Stimulated activated CD8-positive, alpha-beta memory T cell treated with anti-CD3 and anti-CD28 coated beads, Interleukin-4, amount 100 ng/mL, for 48 hours (primary cell): ENCODE measurements around the gene WDR89.
"Not testable (repeated sequence)": the region's sequence is repeated elsewhere in the genome, so short reads cannot be mapped to it uniquely, and the experiment has no call there.

Experiments used
- DNase-seq: peaks from one replicate; pipeline ENCODE4 v3.0.0-alpha.2; 2020

The WDR89 gene

DNA sequence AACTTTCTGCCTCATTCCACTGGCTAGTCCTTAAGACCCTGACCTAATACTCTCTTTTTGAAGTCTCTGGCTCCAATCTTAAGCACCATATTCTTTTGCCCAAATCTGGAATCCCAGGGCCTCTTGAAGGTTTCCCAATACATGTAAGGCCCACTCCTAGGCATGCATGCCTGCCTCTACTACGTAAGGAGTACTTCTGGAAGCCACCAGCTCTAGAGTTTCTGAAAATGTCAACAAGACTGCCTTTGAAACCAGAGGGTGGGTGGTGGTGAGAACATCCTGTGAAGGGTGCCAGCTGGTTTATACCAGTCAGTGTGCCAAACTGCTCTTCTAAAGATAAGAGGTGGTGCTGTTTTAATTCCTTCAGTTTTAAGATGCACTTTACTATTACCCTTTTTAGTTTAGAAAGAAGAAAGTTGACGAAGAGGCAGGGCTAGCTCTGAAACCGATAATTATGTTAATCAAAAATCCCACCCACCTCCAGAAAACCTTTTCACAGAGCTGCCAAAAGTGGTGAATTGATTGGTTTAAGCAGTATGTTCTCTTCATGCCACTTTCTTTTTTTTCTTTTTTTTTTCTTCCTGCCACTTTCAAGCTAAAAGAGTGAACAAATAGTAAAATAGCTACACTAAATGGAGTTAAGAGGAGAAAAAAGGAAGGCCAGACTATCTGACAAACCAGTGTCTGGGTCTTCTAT, 8.7 kb upstream of the WDR89 start:
- peak; percentile 43 for DNase-seq

DNA sequence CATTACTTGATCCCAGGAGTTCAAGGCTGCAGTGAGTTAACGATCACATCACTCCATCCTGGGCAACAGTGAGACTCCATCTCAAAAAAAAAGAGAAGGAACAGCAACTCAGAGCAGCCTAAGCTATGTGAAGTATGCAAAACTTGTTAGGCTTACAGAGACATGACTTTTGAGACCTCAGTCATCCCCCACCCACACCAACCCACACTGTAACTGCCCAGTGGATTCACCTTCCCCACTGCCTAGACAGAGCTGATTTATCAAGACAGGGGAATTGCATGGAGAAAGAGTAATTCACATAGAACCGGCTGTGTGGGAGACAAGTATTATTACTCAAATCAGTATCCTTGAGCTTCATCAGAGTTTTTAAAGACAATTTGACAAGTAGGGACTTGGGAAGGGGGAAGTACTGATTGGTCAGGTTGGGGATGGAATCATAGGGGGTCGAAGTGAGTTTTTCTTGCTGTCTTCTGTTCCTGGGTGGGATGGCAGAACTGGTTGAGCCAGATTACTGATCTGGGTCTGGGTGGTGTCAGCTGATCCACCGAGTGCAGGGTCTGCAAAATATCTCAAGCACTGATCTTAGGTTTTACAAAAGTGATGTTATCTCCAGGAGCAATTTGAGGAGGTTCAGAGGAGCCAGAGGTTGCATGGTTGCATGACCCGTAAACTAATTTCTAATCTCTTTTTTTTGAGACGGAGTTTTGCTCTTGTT, 6.2 kb upstream of the WDR89 start:
- DNase-seq = no peak

DNA sequence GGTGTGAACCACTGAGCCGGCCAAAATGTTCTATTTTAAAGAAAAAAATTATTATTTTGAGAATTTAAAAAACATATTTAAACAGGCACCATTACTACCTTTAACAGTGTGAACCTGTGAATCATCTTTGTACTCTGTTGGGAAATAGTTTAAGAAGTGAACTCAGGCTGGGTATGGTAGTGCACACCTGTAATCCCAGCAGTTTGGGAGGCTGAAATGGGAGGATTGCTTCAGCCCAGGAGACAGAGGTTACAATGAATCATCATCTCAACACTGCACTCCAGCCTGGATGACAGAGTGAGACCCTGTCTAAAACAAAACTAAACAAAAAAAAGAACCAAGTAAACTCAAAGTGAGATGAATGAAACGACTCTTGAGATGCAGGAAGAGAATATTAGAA, 3.1 kb upstream of the WDR89 start:
- DNase-seq = no peak

DNA sequence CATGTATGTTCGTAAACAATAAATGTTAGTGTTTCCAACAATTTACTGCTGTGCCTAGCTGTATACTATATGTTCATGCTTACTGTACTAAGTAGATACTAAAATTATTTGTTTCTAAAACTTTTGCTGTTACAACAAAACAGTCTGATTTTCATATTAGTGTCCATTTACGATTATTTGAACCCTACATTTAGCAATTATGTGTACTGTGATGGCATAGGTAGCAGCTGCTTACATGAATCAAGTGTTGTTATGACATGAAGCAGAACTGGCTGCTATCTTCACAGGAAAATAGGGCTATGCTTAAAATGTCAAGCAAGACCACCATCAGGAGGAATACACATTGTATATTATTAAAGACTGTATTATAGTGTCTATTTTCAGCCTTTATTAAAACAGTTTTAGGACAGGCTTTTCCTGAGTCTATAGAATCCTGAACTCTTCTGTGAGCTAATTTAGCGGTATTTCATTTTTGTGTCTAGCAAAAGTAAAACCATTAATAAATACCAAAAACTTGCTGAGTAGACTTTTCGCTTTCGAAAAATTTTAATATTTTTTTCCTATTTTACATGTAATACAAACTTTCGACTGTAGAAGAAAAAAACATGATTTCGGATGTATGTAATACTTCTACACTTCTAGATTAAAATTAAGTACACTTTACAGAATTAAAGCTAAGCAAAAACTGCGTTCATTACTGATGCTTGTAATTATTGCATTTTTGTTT, 1.1 kb upstream of the WDR89 start:
- no peak for DNase-seq

DNA sequence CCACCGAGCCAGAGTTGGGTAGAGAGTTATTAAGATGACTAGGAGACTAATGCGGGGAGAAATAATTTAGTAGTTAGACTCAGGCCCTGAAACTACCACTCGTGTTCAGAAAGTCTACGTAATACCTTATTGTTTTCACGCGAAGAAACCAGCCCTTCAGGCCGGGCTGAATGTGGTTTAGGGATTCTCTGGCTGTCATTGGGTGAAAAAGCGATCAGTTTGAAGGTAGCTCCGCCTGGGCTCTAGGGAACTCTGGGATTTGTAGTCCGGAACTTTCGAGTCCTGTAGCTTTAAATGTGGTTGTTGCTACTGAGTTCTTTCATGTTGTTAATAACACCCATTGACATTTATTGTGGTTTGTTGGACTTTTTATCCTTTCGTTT, 549 bp upstream of the WDR89 start:
- DNase-seq = peak; percentile 76

DNA sequence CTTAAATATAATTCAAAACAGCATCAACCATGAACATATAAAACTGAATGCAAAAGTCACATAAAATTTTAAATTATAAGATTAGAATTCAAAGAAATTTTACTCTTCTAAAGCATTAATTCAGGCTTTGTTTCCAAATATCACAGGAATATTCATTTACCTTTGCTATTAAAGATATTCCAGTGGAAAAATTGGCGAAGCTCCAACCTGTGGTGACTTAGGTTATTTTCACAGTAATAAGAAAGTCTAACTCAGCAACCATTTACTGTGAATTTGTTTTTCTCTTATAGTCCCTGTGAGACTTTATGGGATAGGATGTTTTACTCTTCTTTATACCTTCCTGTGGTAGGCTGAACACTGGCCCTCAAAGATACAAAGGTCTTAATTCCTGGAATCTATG, 3.2 kb downstream of the WDR89 start:
- DNase-seq = no peak

DNA sequence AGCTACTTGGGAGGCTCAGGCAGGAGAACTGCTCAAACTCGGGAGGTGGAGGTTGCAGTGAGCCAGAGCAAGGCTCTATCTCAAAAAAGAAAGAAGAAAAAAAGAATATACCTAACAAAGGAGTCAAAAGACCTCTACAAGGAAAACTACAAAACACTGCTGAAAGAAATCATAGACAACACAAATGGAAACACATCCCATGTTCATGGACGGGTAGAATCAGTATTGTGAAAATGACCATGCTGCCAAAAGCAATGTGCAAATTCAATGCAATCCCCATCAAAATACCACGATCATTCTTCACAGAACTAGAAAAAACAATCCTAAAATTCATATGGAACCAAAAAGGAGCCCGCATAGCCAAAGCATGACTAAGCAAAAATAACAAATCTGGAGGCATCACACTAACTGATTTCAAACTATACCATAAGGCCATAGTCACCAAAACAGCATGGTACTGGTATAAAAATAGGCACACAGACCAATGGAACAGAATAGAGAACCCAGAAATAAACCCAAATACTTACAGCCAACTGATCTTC, 5.5 kb downstream of the WDR89 start:
- not testable (repeated sequence) for DNase-seq

DNA sequence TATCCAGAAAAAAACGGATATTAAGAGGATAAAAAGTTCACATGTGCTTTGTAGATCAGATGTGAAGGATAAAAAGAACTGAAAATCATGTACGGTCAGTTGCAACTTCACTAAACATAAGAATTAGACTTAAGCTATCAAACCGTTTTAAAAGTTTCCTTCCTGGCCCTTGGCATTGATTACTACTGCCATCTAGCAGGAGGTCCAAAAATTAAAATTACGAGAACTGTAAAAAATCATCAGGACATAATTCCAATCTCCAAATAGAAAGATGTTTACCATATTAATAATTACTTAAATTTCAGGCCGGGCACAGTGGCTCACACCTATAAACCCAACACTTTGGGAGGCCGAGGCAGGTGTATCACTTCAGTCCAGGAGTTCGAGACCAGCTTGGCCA, 7.9 kb downstream of the WDR89 start:
- DNase-seq = no peak

DNA sequence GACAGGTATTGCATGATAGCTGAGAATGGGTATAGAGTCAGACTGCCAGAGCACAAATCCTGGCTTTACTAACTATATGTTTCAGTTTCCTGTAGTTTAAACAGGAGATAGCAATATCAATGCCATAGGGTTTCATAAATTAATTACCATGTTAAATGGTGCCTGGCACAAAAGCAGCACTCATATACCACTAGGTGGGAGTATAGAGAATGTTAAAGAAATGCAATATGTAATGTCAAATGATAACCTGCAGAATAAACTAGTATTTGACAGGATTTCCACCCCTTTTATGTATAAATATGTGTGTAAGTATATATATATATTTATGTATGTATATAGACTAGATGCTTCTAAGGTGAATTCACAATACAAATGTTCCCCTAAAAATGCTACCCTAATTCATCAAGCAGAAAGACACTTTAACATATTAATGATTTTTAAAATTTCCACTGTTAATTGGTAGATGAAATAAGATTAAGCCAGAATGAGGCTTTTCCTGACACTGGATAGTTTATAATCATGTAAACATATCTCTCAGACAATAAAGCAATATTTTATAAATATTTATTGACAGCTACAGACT, 8.6 kb downstream of the WDR89 start:
- no peak for DNase-seq

DNA sequence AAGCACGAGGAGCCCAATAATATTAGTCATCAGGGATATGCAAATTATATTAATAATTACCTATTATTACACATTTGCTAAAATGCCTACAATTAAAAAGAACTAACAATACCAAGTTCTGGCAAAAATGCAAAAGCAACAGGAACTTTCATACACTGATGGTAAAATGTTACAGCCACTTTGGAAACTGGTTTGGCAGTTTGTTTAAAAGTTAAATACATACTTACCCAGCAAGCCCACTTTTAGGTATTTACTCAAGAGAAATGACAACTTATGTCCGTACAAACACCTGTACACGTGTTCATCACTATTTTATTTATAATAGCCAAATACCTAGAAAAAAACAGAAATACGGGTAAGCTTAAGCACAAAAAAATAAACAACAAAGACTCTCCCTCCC, 17.0 kb downstream of the WDR89 start:
- no peak for DNase-seq

DNA sequence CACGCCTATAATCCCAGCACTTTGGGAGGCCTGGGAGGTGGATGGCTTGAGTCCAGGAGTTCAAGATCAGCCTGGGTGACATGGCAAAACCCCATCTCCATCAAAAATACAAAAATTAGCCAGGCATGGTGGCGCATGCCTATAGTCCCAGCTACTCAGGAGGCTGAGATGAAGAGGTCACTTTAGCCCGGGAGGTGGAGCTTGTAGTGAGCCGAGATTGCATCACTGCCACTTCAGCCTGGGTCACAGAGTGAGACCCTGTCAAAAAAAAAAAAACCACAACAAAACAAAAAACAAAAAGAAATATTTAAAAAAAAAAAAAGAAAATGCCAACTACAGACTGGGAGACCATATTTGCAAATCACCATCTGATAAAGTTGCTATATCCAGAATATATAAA, 17.5 kb downstream of the WDR89 start:
- DNase-seq = no peak

DNA sequence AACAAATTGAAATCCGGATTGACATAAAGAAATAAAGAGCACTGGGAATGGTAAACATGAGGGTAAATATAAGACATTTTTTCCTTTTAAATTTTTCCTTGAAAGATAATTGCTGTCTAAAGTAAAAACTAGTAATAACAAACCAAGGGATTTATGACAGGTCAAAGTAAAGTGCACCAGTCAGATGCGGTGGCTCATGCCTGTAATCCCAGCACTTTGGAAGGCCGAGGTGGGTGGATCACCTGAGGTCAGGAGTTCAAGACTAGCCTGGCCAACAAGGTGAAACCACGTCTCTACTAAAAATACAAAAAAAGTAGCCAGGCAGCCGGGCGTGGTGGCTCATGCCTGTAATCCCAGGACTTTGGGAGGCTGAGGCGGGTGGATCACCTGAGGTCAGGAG, 19.7 kb downstream of the WDR89 start:
- not testable (repeated sequence) for DNase-seq

DNA sequence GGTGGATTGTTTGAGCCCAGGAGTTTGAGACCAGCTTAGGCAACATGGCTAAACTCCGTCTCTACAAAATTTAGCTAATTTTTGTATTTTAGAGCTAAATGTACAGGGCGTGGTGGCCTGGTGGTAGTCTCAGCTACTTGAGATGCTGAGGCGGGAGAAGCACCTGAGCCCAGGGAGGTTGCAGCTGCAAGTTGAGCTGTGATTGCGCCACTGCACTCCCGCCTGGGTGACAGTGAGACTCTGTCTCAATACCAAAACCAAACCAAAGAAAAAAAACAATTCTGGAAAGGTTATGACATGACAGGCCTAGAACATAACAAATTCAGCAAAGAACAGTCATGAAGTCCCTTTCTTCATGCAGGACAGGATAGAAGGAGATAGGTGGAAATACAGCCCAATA, 25.7 kb downstream of the WDR89 start:
- no peak for DNase-seq

DNA sequence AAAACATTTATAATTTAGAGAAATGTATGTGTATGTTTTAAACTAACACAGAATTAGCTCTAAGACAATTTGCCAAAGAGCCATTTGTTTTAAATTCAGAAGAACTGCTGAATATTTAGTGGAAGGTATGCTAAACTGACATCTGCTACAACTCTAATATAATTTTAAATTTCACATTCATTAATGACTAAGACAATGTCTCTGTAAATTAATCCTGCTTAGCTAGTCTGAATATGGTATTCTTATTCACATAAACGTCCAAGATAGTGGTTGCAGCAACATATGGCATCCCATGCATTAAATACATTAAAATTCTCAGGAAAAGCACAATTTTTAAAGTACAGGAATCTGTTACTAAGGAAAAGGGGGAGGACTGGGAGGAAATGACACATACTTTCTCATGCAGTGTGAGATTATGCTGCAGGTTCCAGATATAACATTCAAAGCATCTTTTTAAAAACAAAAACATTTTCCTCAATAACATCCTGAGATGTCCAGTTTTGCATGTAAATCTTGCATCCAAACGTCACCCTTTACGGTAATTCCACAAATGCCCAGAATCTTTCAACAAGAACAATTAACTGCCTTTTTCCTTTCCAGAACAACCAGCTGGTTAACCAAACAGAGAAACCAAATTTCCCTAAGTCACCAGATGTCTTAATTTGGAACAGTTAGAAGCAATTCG, 26.9 kb downstream of the WDR89 start:
- DNase-seq = no peak

DNA sequence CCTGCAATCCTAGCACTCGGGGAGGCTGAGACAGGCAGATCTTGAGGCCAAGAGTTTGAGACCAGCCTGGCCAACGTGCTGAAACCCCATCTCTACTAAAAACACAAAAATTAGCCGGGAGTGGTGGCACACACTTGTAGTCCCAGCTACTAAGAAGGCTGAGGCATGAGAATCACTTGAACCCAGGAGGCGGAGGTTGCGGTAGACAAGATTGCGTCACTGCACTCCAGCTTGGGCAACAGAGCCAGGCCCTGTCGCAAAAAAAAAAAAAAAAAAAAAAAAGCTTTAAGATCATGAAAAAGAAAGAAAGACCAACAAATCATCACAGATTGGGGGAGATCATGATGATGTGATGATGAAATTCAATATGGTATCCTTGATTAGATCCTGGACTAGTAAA, 30.6 kb downstream of the WDR89 start:
- DNase-seq = no peak

DNA sequence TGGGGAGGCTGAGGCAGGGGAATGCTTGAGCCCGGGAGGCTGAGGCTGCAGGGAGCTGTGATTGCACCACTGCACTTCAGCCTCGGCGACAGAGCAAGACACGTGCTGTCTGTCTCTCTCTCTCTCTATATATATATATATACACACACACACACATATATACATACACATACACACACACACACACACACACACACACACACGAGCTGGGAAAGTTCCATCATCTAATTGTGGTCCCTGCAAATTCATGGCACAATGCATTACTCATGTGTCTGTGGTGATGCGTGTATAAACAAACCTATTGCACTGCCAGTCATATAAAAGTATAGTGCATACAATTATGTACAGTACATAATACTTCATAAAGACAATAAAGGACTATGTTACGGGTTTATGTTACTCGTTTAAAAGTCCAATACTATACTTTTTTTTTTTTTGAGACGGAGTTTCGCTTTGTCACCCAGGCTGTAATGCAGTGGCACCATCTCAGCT, 36.6 kb downstream of the WDR89 start:
- no peak for DNase-seq

DNA sequence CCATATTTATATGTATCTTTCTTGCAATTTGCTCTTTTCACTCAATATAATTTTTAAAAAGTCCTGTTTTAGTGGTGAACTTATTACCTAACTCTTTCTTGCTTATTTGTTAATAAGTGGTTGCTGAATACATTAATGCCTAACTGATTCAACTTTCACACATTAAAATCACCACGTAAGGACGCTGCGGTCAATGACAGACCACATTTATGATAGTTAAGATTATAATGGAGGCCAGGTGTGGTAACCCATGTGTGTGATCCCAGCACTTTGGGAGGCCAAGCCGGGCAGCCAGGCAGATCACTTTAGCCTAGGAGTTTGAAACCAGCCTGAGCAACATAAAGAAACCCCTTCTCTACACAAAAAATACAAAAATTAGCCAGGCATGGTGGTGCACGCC, 37.0 kb downstream of the WDR89 start:
- no peak for DNase-seq

DNA sequence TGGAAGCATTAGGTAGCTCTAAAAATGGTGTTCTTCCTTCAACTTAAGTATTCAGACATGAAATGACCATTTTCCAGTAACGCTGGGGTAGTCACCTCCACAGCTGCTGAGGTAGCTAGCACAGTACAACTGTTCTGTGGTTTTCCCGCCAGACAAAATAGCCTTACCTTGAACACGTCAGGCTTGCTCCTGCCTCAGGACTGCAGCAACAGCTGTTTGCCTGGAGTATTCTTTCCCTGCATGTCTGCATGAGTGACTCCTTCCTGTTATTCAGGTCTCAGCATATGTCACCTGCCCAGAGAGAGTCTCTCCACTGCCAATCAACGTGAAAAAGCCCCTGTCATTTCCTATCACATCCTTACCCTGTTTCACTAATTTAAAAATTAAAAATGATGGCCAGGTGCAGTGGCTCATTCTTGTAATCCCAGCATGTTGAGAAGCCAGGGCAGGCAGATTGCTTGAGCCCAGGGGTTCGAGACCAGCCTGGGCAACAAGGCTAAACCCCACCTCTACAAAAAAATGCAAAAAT, 37.9 kb downstream of the WDR89 start:
- no peak for DNase-seq

DNA sequence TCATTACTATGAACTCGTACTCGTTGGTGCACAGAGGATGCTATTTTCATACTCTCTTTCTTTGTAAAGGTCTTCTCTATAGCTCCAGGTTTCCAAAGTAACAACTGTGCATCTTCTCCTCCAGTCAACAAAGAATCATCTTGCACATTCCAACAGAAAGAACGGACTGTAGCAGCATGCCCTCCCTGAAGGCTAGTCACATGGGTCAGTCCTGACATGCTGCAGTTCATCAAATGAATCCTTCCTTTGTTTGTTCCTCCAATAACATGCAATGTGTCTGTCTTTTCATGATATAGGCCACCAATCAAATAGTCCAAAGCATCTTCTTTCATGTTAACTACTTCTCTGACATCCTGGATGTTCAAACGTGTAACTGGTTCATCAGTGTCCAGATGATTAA, 42.9 kb downstream of the WDR89 start:
- no peak for DNase-seq

DNA sequence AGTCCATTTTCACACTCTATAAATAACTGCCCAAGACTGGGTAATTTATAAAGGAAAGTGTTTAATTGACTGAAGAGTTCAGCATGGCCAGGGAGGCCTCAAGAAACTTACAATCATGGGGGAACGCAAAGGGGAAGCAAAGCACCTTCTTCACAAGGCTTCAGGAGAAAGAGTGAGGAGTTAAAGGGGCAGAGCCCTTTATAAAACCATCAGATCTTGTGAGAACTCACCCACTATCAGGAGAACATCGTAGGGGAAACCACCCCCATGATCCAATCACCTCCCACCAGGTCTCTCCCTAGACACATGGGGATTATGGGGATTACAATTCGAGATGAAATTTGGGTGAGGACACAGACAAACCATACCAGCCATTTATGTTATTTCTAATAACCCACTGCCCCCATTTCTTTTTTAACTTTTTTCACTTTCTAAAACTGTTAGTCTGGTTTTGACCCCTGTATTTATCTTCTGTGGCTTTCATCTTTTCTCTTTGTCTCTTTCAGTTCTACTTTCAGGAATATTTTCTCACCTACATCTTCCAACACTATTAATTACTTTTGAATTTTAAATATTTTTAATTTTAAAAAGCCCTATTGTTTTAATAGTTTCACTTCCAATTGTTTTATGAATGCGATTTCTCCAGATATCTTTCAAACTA, 44.5 kb downstream of the WDR89 start:
- DNase-seq = no peak

DNA sequence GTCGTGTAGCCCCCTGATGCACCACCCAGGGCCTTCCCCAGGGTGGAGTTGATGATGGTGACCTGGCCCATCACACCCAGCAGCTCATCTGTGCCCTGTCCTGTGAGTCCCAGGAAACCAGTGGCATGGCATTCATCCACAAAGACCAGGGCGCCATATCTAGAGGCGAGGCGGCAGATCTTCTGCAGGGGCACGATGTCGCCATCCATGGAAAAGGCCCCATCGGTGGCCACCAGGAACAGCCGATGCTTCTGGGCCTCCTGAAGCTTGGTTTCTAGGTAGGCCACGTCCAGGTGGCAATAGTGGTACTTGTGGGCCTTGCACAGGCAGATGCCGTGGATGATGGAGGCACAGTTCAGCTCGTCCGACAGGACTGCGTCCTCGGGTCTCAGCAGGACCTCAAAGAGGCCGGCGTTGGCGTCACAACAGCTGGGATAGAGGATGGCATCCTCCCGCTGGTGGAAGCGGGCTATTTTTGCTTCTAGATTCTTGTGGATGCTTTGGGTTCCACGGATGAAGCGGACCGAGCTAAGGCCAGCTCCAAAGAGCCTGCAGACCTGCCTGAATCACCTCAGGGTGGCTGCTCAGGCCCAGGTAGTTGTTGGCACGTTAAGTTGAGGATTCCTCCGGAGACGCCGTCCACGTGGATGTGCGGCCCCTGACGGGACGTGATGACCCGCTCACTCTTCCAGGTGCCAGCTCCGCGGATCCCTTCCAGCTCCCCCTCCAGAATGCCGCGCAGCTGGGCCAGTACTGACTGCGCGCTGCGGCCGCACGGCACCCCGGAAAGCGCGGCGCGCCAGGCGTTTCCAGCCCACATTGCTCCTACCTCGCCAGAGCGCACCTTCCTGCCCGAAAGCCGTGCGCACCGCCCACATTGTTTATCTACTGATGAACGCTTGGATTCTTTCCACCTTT, 47.0 kb downstream of the WDR89 start:
- no peak for DNase-seq
